Activated naive CD4-positive, alpha-beta T cell treated with anti-CD3 and anti-CD28 coated beads, Interleukin-2, amount 10 ng/mL, durations not matched to agents 7 days and 5 days (primary cell): ENCODE data around the gene PVALB.

Experiments
- CTCF ChIA-PET: fragments of 350-600 bp; sonication (Branson Sonifier 250); formaldehyde crosslinking; loops from one replicate; lab custom pipeline; 2021; ENCODE audit warnings: antibody characterized with exemption; lab: Charles Lee
- DNase-seq: peaks from one replicate; pipeline ENCODE4 v3.0.0-alpha.2; 2020
- H3K27ac Mint-ChIP-seq: one replicate; pipeline ENCODE4 v1.8.0; 2021; ENCODE audit warnings: mild to moderate bottlenecking, moderate library complexity, mixed read lengths
- H3K27me3 Mint-ChIP-seq: one replicate; pipeline ENCODE4 v1.8.0; 2021; ENCODE audit warnings: mild to moderate bottlenecking, mixed read lengths
- H3K36me3 Mint-ChIP-seq: one replicate; pipeline ENCODE4 v1.8.0; 2021; ENCODE audit warnings: mixed read lengths
- H3K4me1 Mint-ChIP-seq: one replicate; pipeline ENCODE4 v1.8.0; 2021; ENCODE audit warnings: mixed read lengths
- H3K4me3 Mint-ChIP-seq: one replicate; pipeline ENCODE4 v1.8.0; 2021; ENCODE audit warnings: mild to moderate bottlenecking, moderate library complexity, mixed read lengths
- H3K9me3 Mint-ChIP-seq: one replicate; pipeline ENCODE4 v1.8.0; 2021; ENCODE audit warnings: mixed read lengths

The PVALB gene, protein sequence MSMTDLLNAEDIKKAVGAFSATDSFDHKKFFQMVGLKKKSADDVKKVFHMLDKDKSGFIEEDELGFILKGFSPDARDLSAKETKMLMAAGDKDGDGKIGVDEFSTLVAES

DNA sequence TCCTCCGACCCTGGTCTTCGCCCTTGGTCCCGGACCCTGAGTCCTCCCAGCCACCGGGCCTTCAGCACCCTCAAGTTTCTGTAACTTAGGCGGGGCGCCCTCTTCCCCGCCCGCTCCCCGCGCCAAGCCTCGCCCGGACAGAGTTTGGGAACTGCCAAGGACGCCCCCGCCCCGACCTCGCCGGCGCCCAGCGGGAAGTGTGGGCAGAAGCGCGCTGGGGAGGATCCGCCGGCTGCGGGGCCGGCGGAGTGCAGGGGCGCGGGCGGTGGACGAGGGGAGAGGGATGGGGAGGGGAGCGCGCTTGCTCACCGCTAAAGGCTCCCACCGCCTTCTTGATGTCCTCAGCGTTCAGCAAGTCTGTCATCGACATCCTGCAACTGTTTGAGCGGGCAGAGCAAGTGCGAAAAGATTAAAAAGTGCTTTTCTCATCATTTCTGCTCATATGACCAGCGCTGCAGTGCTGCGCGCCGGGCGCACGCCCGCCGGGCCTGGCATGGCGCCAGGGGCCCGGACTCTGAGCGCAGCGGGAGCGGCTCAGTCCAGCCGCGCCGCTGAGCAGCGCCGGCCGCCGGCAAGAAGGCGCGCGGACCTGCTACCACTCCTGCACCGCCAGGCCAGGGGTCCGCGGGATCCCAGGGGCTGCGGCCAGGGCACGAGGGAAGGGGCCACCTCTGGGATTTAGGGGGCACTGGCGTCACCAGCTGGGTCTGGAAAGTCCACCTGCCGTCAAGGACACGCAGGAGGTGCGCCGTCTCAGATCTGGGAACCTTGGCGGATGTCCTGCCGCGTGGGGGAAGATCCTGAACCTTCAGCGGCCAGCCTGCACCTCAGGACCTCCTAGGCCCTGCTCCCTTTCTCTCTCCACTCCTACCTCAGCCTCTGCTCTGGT, at the start of gene PVALB:
Gene PVALB, minus strand, starts transcription at position 400 of the 889 bp plus-strand sequence. Its CDS starts 30 bp downstream, at position 370.
- Mint-ChIP-seq H3K36me3 (no peaks in the 10 kb centered on the region), H3K4me3 (no peak within 1 kb of the TSS), H3K27me3 (peaks cover 90% of the 10 kb centered on the region), H3K4me1 (peaks cover 10% of the 10 kb centered on the region), H3K9me3 (no peaks in the 10 kb centered on the region), H3K27ac (no peak within 1 kb of the TSS)
- DNase-seq, result no peak
- CTCF ChIA-PET, result no interaction called here

DNA sequence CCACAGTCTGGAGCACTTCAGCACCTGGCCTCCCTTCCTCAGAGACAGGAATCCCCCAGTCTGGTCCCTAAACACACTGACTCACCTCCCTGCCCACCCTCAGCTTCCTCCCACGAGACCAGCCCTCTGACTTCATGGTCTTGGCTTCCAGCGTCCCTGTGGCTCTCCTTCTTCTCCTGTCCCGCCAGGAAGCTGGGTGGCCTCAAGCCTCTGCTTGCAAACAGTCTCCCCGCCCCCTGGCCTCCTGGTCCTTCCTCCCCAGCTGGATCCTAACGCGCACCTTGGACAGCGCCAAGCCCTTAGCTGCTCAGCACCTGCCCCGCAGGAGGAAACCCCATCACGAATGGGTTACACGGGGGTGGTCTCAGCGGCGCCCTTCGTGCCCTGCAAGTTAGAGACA, 48.5 kb upstream of the PVALB start:
- Mint-ChIP-seq H3K9me3 (no peaks in the 10 kb centered on the region), H3K4me1 (peaks cover 22% of the 10 kb centered on the region), H3K27me3 (no peaks in the 10 kb centered on the region), H3K4me3 (no peak overlapping the region), H3K27ac (no peak overlapping the region), H3K36me3 (no peaks in the 10 kb centered on the region)
- CTCF ChIA-PET, result interaction anchor here (2.1 kb wide), 1 partner anchor 8 kb away, joined by 6 read pairs; no protein-coding TSS in a partner anchor
- DNase-seq, result no peak

DNA sequence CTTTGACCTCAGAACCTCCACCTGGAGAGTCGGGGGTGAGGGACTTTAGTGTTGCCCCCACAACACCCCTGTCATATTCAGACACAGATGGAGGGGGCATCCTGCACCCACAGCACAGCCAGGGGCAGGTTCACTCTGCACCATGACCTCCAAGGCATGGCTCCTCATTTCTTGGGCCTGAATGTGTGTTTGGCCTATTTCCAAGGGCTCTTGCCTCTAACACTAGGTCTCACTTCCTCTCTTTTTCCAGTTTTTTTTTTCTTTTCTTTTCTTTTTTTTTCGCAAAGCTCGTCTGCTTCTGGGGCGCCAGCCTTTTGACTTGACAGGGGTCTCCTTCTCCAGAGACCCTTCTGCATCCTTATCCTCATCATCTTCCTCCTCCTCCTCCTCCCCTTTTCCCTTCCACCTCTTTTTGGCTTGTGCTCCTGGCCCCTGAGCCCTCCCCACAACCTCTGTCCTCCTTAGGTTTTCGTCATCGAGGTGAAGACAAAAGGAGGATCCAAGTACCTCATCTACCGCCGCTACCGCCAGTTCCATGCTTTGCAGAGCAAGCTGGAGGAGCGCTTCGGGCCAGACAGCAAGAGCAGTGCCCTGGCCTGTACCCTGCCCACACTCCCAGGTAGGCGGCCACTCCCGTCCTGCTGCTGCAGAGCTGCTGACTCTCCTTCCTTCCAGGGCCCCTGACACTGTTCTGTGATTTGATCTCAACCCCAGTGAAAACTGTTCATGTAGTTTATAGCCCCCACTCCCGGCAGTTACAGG, 47.8 kb upstream of the PVALB start:
- no peaks in the 10 kb centered on the region for H3K27me3 Mint-ChIP-seq
- no peak overlapping the region for H3K4me3 Mint-ChIP-seq
- H3K4me1 Mint-ChIP-seq, result peaks cover 29% of the 10 kb centered on the region
- no peaks in the 10 kb centered on the region for H3K36me3 Mint-ChIP-seq
- DNase-seq, result no peak
- no peak overlapping the region for H3K27ac Mint-ChIP-seq
- CTCF ChIA-PET, result interaction anchor here (2.1 kb wide), 1 partner anchor 8 kb away, joined by 6 read pairs; no protein-coding TSS in a partner anchor
- no peaks in the 10 kb centered on the region for H3K9me3 Mint-ChIP-seq

DNA sequence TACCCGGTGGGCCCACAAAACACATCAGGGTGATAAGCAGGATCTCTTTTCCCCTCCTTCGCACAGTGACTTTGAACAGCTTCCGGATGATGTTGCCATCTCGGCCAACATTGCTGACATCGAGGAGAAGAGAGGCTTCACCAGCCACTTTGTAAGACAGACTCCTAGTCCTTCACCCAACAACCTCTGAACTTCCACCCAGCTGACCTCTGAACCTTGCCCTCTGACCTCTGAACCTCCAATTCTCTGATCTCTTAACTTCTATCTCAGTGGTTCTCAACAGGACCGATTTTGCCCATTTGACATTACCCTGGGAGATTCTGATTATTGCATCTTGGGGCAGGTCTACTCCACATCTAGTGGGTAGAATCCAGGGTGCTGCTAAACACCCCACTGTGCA, 47.1 kb upstream of the PVALB start:
- DNase-seq, result no peak
- Mint-ChIP-seq H3K27me3 (no peaks in the 10 kb centered on the region), H3K36me3 (no peaks in the 10 kb centered on the region), H3K4me3 (no peak overlapping the region), H3K27ac (no peak overlapping the region), H3K9me3 (no peaks in the 10 kb centered on the region), H3K4me1 (peaks cover 30% of the 10 kb centered on the region)
- CTCF ChIA-PET, result no interaction called here

DNA sequence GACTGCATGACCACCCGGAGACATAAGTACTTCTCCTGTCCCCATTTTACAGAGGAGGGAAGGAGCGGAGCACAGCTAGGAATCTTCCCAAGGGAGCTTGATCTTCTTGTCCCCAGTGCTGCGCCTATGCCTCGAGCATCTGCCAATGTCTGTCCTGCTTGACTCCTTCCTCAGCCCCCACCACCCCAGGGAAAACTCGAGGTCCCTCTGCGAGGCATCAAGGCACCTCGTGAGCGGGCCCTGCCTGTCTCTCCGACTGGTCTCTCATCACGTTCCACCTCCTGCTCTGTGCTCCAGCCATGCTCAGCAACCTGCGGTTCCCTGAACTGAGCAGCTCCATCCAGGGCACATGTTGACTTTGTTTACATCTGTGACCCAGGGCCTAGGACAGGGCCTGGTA, 46.4 kb upstream of the PVALB start:
- H3K36me3 Mint-ChIP-seq, result no peaks in the 10 kb centered on the region
- H3K9me3 Mint-ChIP-seq, result no peaks in the 10 kb centered on the region
- H3K27me3 Mint-ChIP-seq, result peaks cover under 1% of the 10 kb centered on the region
- no peak overlapping the region for H3K27ac Mint-ChIP-seq
- H3K4me1 Mint-ChIP-seq, result peaks cover 30% of the 10 kb centered on the region
- CTCF ChIA-PET, result no interaction called here
- H3K4me3 Mint-ChIP-seq, result no peak overlapping the region
- DNase-seq, result no peak

DNA sequence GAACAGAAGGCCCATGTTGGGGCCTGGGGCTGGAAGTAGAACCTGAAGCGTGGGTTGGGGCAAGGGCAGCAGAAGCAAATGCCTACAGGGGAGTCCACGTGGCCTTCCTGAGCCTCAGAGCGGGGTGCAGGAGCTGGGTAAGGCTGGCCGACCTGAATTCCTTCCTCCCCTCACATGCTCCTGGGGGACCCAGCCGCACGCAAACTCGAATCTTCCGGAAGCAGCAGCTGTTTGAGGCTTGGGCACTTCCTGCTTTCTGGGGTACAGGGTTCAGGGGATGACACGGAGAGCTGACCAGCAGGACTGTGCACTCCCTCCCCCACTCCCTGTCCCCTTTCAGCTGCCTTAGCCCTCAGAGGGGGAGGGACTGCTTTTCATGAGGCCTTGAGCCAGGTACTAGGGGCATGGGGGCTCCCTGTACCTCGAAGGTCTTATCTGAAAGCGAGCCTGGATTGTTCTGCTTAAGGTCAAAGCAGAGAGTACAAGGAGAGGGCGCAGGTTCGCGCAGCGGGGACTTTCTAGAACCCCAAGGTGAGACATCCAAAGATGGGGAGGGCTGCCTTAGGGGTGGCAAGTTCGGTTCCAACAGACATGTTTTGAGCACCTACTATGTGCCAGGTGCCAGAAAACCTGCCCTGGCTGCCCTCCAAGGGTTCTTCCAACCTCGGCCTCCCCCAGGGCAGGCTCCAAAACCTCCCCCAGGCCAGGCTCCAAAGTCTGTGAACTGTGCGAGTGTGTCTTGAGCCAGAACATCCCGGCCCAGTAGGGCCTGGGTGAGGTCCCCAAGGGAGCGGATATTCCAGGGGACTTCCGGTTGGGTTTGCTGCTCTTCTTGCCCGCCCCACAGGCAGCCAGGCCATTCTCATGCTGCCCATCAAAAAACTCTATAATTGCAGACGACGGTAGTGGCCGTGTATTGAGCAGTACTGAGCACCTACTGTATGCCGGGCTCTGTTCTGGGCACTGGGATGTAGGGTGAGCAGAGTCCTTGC, 45.7 kb upstream of the PVALB start:
- H3K27ac Mint-ChIP-seq, result peak overlapping the region; percentile 94
- CTCF ChIA-PET, result interaction anchor here (1.7 to 11.3 kb wide), 3 partner anchors 9 to 115 kb away, joined by 6 to 211 read pairs (median 72); no protein-coding TSS in a partner anchor
- no peaks in the 10 kb centered on the region for H3K9me3 Mint-ChIP-seq
- DNase-seq, result no peak
- no peak overlapping the region for H3K4me3 Mint-ChIP-seq
- peaks cover 7% of the 10 kb centered on the region for H3K27me3 Mint-ChIP-seq
- H3K36me3 Mint-ChIP-seq, result no peaks in the 10 kb centered on the region
- peaks cover 30% of the 10 kb centered on the region for H3K4me1 Mint-ChIP-seq

DNA sequence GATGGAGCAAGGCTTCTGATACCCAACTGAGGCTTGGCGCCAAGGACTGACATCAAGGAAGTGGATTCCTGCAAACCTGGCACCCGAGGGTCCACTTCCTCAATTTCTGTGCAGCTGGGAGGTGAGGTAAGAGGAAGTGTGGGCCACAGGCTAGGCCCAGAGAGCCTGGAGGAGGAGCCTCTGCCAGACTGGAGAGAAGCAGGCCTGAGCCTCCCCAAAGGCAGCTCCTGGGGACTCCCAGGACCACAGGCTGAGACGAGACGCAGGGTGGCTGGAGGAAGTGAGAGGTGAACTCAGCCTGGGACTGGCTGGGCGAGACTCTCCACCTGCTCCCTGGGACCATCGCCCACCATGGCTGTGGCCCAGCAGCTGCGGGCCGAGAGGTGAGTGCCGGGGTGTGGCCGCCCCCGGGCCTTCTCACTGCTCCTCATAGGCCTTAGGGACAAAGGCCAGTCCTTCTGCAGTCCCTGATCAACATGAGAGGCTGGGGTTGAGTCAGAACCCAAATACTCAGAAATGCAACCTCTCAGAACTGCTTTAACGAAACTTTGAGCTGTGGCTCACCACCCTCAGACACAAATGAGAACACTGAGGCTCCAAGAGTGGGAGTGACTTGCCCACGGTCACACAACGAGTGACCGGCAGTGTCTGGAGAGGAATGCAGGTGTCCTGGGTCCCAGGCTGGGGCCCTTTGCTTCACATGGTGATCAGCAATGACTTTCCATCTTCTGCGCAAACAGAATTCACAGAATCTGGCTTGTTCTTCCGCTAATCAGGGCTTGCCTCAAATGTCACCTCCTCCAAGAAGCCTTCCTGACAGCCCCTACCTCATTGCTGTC, 44.2 kb upstream of the PVALB start, which contains the start of gene NCF4:
Gene NCF4, plus strand, starts transcription at position 186 of the 839 bp plus-strand sequence. Its CDS starts 166 bp downstream, at position 352.
- peaks cover 35% of the 10 kb centered on the region for H3K4me1 Mint-ChIP-seq
- CTCF ChIA-PET, result interaction anchor here (1.1 to 11.3 kb wide), 7 partner anchors 8 to 314 kb away, joined by 3 to 211 read pairs (median 4); partner anchors contain the start of gene IFT27

DNA sequence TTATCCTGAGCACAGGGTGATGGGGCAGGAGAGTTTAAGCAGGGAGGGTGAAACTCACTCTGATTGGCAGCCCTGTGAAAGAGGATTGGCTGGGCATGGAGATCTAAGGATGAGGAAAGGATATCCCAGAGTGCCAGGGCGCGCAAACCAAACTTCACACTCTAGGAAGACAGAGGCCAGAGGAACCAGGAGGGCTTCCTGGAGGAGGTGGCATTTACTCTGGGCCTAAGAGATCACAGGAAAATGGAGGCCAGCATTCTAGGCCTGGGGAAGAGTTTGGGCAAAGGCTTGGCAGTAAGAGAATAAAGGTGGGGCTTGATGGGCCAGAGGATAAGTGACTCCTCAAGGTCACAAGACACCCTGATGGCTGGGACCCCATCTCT, 43.6 kb upstream of the PVALB start:
- Mint-ChIP-seq H3K4me1 (peaks cover 35% of the 10 kb centered on the region), H3K36me3 (no peaks in the 10 kb centered on the region), H3K4me3 (peak overlapping the region; percentile 51), H3K27ac (peak overlapping the region; percentile 94), H3K9me3 (no peaks in the 10 kb centered on the region), H3K27me3 (peaks cover 20% of the 10 kb centered on the region)
- DNase-seq, result no peak
- CTCF ChIA-PET, result interaction anchor here (1.1 to 11.3 kb wide), 5 partner anchors 8 to 314 kb away, joined by 3 to 211 read pairs (median 3); no protein-coding TSS in a partner anchor

More for the DNA sequence above, 44.2 kb upstream of the PVALB start, which contains the start of gene NCF4:
- Mint-ChIP-seq H3K27ac (peak within 1 kb of the TSS; percentile 94), H3K4me3 (peak within 1 kb of the TSS; percentile 51), H3K9me3 (no peaks in the 10 kb centered on the region), H3K27me3 (peaks cover 20% of the 10 kb centered on the region), H3K36me3 (no peaks in the 10 kb centered on the region)
- peak; percentile 64 for DNase-seq

DNA sequence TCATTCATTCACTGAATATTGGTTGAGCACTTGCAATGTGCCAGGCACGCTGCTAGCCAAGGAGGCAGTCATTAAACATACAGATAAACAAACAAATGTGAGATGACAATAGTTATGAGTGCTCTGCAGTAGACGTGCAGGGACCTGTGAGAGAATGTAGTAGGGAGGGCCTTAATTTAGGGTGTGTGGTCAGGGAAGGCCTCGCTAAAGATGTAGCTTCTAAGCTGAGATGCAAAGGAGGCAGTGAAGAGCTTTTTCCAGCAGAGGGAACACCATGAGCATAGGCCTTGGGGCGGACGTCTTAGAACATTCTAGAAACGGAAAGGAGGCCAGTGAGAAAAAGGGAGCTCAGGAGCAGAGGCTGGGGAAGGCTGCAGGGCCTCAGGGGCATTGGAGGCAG, 43.2 kb upstream of the PVALB start:
- H3K4me3 Mint-ChIP-seq, result peak overlapping the region; percentile 51
- peaks cover 20% of the 10 kb centered on the region for H3K27me3 Mint-ChIP-seq
- H3K27ac Mint-ChIP-seq, result peak overlapping the region; percentile 94
- H3K4me1 Mint-ChIP-seq, result peaks cover 35% of the 10 kb centered on the region
- H3K36me3 Mint-ChIP-seq, result no peaks in the 10 kb centered on the region
- no peak for DNase-seq
- H3K9me3 Mint-ChIP-seq, result no peaks in the 10 kb centered on the region
- CTCF ChIA-PET, result interaction anchor here (0.8 to 11.3 kb wide), 4 partner anchors 9 to 117 kb away, joined by 3 to 211 read pairs (median 38); no protein-coding TSS in a partner anchor

DNA sequence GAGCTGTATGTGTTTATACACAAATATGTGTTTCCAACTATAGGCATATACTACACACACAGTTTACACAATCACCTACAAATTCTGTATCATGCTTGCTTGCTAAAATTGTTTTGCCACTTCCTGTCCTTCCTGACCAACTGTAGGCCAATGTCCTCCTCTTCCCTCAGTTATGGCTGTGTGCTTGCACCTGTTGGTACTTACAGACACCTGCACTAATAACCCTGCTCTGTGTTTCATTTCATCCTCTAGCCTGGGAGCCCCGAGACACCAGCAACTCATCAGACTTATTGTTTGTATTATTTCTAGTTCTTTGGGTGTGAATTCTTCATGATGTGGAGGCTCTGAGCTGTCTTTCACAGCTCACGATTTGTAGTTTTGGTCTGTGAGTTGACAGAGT, 42.1 kb upstream of the PVALB start:
- H3K4me3 Mint-ChIP-seq, result no peak overlapping the region
- no peak overlapping the region for H3K27ac Mint-ChIP-seq
- H3K36me3 Mint-ChIP-seq, result no peaks in the 10 kb centered on the region
- H3K9me3 Mint-ChIP-seq, result no peaks in the 10 kb centered on the region
- H3K4me1 Mint-ChIP-seq, result peaks cover 41% of the 10 kb centered on the region
- H3K27me3 Mint-ChIP-seq, result peaks cover 20% of the 10 kb centered on the region
- no peak for DNase-seq
- CTCF ChIA-PET, result interaction anchor here (0.8 to 11.3 kb wide), 3 partner anchors 73 to 118 kb away, joined by 3 to 211 read pairs (median 72); no protein-coding TSS in a partner anchor

DNA sequence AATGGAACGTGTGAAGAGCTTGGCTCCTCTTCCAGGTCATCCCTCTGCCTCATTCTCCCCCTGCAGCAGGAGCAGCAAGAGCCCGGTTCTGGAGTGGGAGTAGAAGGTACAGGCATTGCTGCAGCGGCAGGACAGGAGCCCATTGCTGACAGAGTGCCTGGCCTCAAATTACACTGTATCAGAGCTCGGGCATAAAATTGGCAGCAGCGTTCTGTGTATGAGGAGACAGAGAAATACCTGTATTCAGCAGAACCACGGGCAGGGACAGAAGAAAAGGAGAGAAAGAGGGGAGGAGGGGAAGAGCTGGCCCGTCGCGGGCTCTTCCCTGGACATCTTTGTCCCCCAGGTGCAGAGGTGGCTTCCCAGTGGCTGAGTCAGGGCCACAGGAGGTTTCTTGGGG, 41.3 kb upstream of the PVALB start:
- H3K4me3 Mint-ChIP-seq, result no peak overlapping the region
- no peak for DNase-seq
- H3K36me3 Mint-ChIP-seq, result no peaks in the 10 kb centered on the region
- CTCF ChIA-PET, result interaction anchor here (1.1 to 11.3 kb wide), 5 partner anchors 47 to 119 kb away, joined by 3 to 211 read pairs (median 13); no protein-coding TSS in a partner anchor
- H3K4me1 Mint-ChIP-seq, result peaks cover 48% of the 10 kb centered on the region
- H3K9me3 Mint-ChIP-seq, result no peaks in the 10 kb centered on the region
- H3K27me3 Mint-ChIP-seq, result peaks cover 24% of the 10 kb centered on the region
- H3K27ac Mint-ChIP-seq, result no peak overlapping the region

DNA sequence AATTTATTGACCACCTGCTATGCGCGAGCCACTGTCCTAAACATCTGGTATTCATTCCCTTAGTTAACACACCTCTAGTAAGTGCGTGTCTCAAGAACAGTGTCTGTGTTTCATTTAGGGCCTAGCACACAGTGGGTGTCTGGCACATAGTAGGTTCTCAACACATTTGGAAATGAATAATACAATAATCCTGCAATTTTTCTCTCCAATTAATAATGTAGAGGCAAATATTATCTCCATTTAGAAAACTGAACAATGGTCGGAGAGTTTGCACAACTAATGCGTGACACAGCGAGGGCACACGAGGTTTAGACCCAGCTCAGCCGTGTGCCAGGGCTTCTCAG, 39.9 kb upstream of the PVALB start:
- CTCF ChIA-PET, result interaction anchor here (0.8 to 11.3 kb wide), 28 partner anchors 9 to 402 kb away, joined by 3 to 211 read pairs (median 4); partner anchors contain the start of gene IFT27
- Mint-ChIP-seq H3K4me3 (no peak overlapping the region), H3K9me3 (no peaks in the 10 kb centered on the region), H3K27ac (no peak overlapping the region), H3K4me1 (peaks cover 47% of the 10 kb centered on the region), H3K36me3 (no peaks in the 10 kb centered on the region), H3K27me3 (peaks cover 24% of the 10 kb centered on the region)
- DNase-seq, result no peak
